Islet precursor cell (in vitro differentiated cells): ENCODE results near the gene STARD8.
A peak's percentile ranks its signal among the peaks of the same experiment; 100 is the strongest.

Source experiments
- DNase-seq: peaks from one replicate; pipeline ENCODE4 v3.0.0-alpha.2; 2018

The STARD8 gene

GRCh38 chrX:68757331-68757730, 109.9 kb downstream of the STARD8 start:
- peak; percentile 18 for DNase-seq

GRCh38 chrX:68757731-68758130, 110.3 kb downstream of the STARD8 start:
- peak; percentile 21 for DNase-seq

GRCh38 chrX:68758671-68759070, 111.2 kb downstream of the STARD8 start:
- peak; percentile 36 for DNase-seq

GRCh38 chrX:68761086-68761485, 113.6 kb downstream of the STARD8 start:
- peak; percentile 54 for DNase-seq

GRCh38 chrX:68762766-68763165, 115.3 kb downstream of the STARD8 start:
- DNase-seq = peak; percentile 18

- DNase-seq = no peak
These were observed 116.0 kb downstream of the STARD8 start for GRCh38 chrX:68763481-68763880.
